GM19324 (cell line): Measurements from ENCODE around the gene TNIK.

ENCODE experiments used
- ATAC-seq: cut with Tn5 transposase; IDR thresholded peaks from one replicate; pipeline ENCODE4 v1.9.1; 2021; ENCODE audit warnings: mild to moderate bottlenecking, moderate library complexity; ENCODE audit not compliant: unreplicated experiment, low FRiP score

The TNIK gene

GRCh38 chr3:171268677-171269076 lies 191.5 kb downstream of the TNIK start:
- no peak for ATAC-seq

- ATAC-seq = no peak
Observed at GRCh38 chr3:171267104-171267503, 193.1 kb downstream of the TNIK start.

- ATAC-seq = no peak
Observed at GRCh38 chr3:171266740-171267073, 193.5 kb downstream of the TNIK start.

- no peak for ATAC-seq
Observed at GRCh38 chr3:171266034-171266739, 194.0 kb downstream of the TNIK start.

- no peak for ATAC-seq
Observed at GRCh38 chr3:171264758-171265157, 195.4 kb downstream of the TNIK start.

- no peak for ATAC-seq
Observed at GRCh38 chr3:171262431-171262830, 197.8 kb downstream of the TNIK start.

GRCh38 chr3:171261487-171261886 lies 198.7 kb downstream of the TNIK start:
- ATAC-seq = no peak

- ATAC-seq = no peak
Observed at GRCh38 chr3:171260899-171261298, 199.3 kb downstream of the TNIK start.

- ATAC-seq = no peak
Observed at GRCh38 chr3:171260466-171260865, 199.7 kb downstream of the TNIK start.

GRCh38 chr3:171258316-171258715 lies 201.9 kb downstream of the TNIK start:
- no peak for ATAC-seq

- peak; percentile 57 for ATAC-seq
Observed at GRCh38 chr3:171257251-171258203, 202.7 kb downstream of the TNIK start.

GRCh38 chr3:171256445-171257250 lies 203.6 kb downstream of the TNIK start:
- peak; percentile 5 for ATAC-seq

- peak; percentile 40 for ATAC-seq
Observed at GRCh38 chr3:171255236-171255806, 204.9 kb downstream of the TNIK start.

GRCh38 chr3:171254315-171254714 lies 205.9 kb downstream of the TNIK start:
- no peak for ATAC-seq

GRCh38 chr3:171251835-171252234 lies 208.4 kb downstream of the TNIK start:
- no peak for ATAC-seq

GRCh38 chr3:171250444-171250843 lies 209.8 kb downstream of the TNIK start:
- no peak for ATAC-seq

GRCh38 chr3:171249245-171249644 lies 211.0 kb downstream of the TNIK start:
- no peak for ATAC-seq

GRCh38 chr3:171248426-171249111 lies 211.6 kb downstream of the TNIK start:
- ATAC-seq = no peak

- no peak for ATAC-seq
Observed at GRCh38 chr3:171245796-171246765, 214.1 kb downstream of the TNIK start.
